ENCODE measurements around the gene SRSF11.
"Not testable (repeated sequence)": the region's sequence is repeated elsewhere in the genome, so short reads cannot be mapped to it uniquely, and the experiment has no call there.

SRSF11 gene

GRCh38 chr1:70221238-70222121, at the start of gene SRSF11:
TSS of gene SRSF11 (plus strand) at chr1:70221380. CDS start at chr1:70221637, 257 bp downstream.
- ATAC-seq (ENCODE audit: insufficient read depth, low read depth) (peak; percentile 93), DNase-seq (peak; percentile 97)
- peaks cover 47% of the 10 kb centered on the region for H3K4me1 ChIP-seq (ENCODE audit: insufficient read depth, low read length)
- H4K20me1 ChIP-seq (ENCODE audit: insufficient read depth, low read length): peaks cover 42% of the 10 kb centered on the region
- peak within 1 kb of the TSS; percentile 89 for H2AFZ ChIP-seq (ENCODE audit: low read depth, low read length)
- H3K79me2 ChIP-seq (ENCODE audit: insufficient read depth, low read length): peaks cover 97% of the 10 kb centered on the region
- H3K4me3 ChIP-seq (ENCODE audit: low read depth in 1 of 2, low read length in 2 of 2): peak within 1 kb of the TSS; percentile 85 to 87
- H3K36me3 ChIP-seq (ENCODE audit: insufficient read depth, low read length): peaks cover 46% of the 10 kb centered on the region
- H3K9me3 ChIP-seq (ENCODE audit: insufficient read depth, low read length, severe bottlenecking): no peaks in the 10 kb centered on the region
- H3K4me2 ChIP-seq (ENCODE audit: insufficient read depth, low read length): peak within 1 kb of the TSS; percentile 81
- TF ChIP-seq CTCF (IDR thresholded peaks at IDR 0.05; ENCODE audit: borderline replicate concordance, extremely low read depth, low read length, poor library complexity, severe bottlenecking) (peak; percentile 35), EZH2 (IDR thresholded peaks at IDR 0.05; ENCODE audit: borderline replicate concordance, low read depth, low read length, severe bottlenecking) (no peak)
- peak within 1 kb of the TSS; percentile 93 for H3K9ac ChIP-seq (ENCODE audit: low read depth, low read length)
- H3K27ac ChIP-seq (ENCODE audit: low read length): peak within 1 kb of the TSS; percentile 96
- no peaks in the 10 kb centered on the region for H3K27me3 ChIP-seq (ENCODE audit: insufficient read depth, low read length, poor library complexity)

- Histone ChIP-seq H3K9me3 (ENCODE audit: insufficient read depth, low read length, severe bottlenecking) (no peaks in the 10 kb centered on the region), H3K4me2 (ENCODE audit: insufficient read depth, low read length) (no peak overlapping the region), H3K4me3 (ENCODE audit: low read depth in 1 of 2, low read length in 2 of 2) (no peak overlapping the region), H2AFZ (ENCODE audit: low read depth, low read length) (no peak overlapping the region), H3K9ac (ENCODE audit: low read depth, low read length) (no peak overlapping the region), H3K79me2 (ENCODE audit: insufficient read depth, low read length) (no peaks in the 10 kb centered on the region), H3K36me3 (ENCODE audit: insufficient read depth, low read length) (peaks cover 21% of the 10 kb centered on the region; the same call in 1 of the 2 replicates), H3K27me3 (ENCODE audit: insufficient read depth, low read length, poor library complexity) (no peaks in the 10 kb centered on the region), H3K27ac (ENCODE audit: low read length) (no peak overlapping the region), H3K4me1 (ENCODE audit: insufficient read depth, low read length) (no peaks in the 10 kb centered on the region), H4K20me1 (ENCODE audit: insufficient read depth, low read length) (no peaks in the 10 kb centered on the region)
- TF ChIP-seq EZH2 (IDR thresholded peaks at IDR 0.05; ENCODE audit: borderline replicate concordance, low read depth, low read length, severe bottlenecking) (no peak), CTCF (IDR thresholded peaks at IDR 0.05; ENCODE audit: borderline replicate concordance, extremely low read depth, low read length, poor library complexity, severe bottlenecking) (no peak)
- ATAC-seq (ENCODE audit: insufficient read depth, low read depth): no peak
- DNase-seq: no peak
Measured at GRCh38 chr1:70171512-70171911, 49.7 kb upstream of the SRSF11 start.

- not testable (repeated sequence) for H3K4me2 ChIP-seq (ENCODE audit: insufficient read depth, low read length); H4K20me1 ChIP-seq (ENCODE audit: insufficient read depth, low read length); H3K9me3 ChIP-seq (ENCODE audit: insufficient read depth, low read length, severe bottlenecking); ATAC-seq (ENCODE audit: insufficient read depth, low read depth); H3K4me3 ChIP-seq (ENCODE audit: low read depth in 1 of 2, low read length in 2 of 2); H2AFZ ChIP-seq (ENCODE audit: low read depth, low read length); H3K9ac ChIP-seq (ENCODE audit: low read depth, low read length); H3K27me3 ChIP-seq (ENCODE audit: insufficient read depth, low read length, poor library complexity); DNase-seq; H3K27ac ChIP-seq (ENCODE audit: low read length); H3K4me1 ChIP-seq (ENCODE audit: insufficient read depth, low read length)
- Histone ChIP-seq H3K36me3 (ENCODE audit: insufficient read depth, low read length) (peaks cover 21% of the 10 kb centered on the region; the same call in 1 of the 2 replicates), H3K79me2 (ENCODE audit: insufficient read depth, low read length) (peaks cover 38% of the 10 kb centered on the region)
Measured at GRCh38 chr1:70185181-70185580, 36.0 kb upstream of the SRSF11 start.

GRCh38 chr1:70188522-70188921, 32.7 kb upstream of the SRSF11 start:
- no peaks in the 10 kb centered on the region for H3K27me3 ChIP-seq (ENCODE audit: insufficient read depth, low read length, poor library complexity)
- no peak for TF ChIP-seq CTCF (IDR thresholded peaks at IDR 0.05; ENCODE audit: borderline replicate concordance, extremely low read depth, low read length, poor library complexity, severe bottlenecking)
- TF ChIP-seq EZH2 (IDR thresholded peaks at IDR 0.05; ENCODE audit: borderline replicate concordance, low read depth, low read length, severe bottlenecking): no peak

More at GRCh38 chr1:70188522-70188921, 32.7 kb upstream of the SRSF11 start:
- H3K4me2 ChIP-seq (ENCODE audit: insufficient read depth, low read length): no peak overlapping the region
- no peaks in the 10 kb centered on the region for H3K9me3 ChIP-seq (ENCODE audit: insufficient read depth, low read length, severe bottlenecking)
- H3K9ac ChIP-seq (ENCODE audit: low read depth, low read length): no peak overlapping the region
- H4K20me1 ChIP-seq (ENCODE audit: insufficient read depth, low read length): peaks cover 15% of the 10 kb centered on the region; the same call in 1 of the 2 replicates
- H3K27ac ChIP-seq (ENCODE audit: low read length): no peak overlapping the region
- no peaks in the 10 kb centered on the region for H3K4me1 ChIP-seq (ENCODE audit: insufficient read depth, low read length)
- H3K79me2 ChIP-seq (ENCODE audit: insufficient read depth, low read length): peaks cover 70% of the 10 kb centered on the region
- DNase-seq (no peak), ATAC-seq (ENCODE audit: insufficient read depth, low read depth) (no peak)
- H2AFZ ChIP-seq (ENCODE audit: low read depth, low read length): no peak overlapping the region
- peaks cover 15% of the 10 kb centered on the region; the same call in 1 of the 2 replicates for H3K36me3 ChIP-seq (ENCODE audit: insufficient read depth, low read length)
- no peak overlapping the region for H3K4me3 ChIP-seq (ENCODE audit: low read depth in 1 of 2, low read length in 2 of 2)

Measured in DND-41 (cell line).